GM19238 (cell line): ENCODE results near the gene ROCK2.
A peak's percentile ranks its signal among the peaks of the same experiment; 100 is the strongest.

ENCODE experiments used
- DNase-seq: peaks from one replicate; pipeline ENCODE4 v3.0.0; 2011; ENCODE audit warnings: low spot score; ENCODE audit not compliant: insufficient read length

The ROCK2 gene

GRCh38 chr2:11154923-11155380, 189.5 kb downstream of the ROCK2 start:
- peak; percentile 99 for DNase-seq

DNA sequence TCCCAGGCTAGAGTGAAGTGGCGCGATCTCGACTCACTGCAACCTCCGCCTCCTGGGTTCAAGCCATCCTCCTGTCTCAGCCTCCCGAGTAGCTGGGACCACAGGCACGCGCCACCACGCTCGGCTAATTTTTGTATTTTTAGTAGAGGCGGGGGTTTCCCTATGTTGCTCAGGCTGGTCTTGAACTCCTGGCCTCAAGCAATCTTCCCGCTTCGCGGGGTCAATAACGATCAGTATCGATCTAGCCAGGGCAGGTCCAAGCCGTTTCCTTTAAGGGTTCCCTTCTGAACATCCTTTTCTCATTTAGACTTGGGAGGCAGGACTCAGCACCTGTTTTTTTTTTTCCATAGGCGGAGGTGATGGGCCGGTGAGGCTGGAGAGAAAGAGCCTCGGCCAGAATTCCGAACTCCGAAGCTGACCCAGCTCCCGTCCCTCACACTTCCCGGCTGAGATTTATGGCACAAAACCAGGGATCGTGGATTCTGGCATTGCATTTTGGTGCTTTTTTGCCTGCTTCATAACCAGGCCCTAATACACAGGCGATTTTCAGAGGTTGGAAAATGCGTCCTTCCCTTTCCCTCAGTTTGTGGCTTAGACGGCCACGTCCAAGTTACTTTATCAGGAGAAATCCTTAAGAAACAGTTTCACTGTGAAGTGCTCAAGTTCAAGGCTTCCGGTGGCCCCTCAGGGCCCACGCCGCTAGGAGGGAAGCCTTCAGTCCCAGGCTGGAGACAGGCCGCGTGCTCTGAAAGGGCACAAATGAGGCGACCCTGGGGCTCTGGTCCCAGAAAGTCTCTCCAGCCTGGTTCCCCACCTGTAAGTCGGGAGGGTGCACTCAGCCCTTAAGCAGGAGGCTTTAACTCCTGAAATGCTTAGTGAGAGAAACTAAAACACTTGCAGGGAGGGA, 190.2 kb downstream of the ROCK2 start:
- no peak for DNase-seq

- DNase-seq, result no peak
Measured at GRCh38 chr2:11152591-11152990, 191.8 kb downstream of the ROCK2 start.

- DNase-seq, result no peak
Measured at GRCh38 chr2:11147263-11147662, 197.2 kb downstream of the ROCK2 start.

DNA sequence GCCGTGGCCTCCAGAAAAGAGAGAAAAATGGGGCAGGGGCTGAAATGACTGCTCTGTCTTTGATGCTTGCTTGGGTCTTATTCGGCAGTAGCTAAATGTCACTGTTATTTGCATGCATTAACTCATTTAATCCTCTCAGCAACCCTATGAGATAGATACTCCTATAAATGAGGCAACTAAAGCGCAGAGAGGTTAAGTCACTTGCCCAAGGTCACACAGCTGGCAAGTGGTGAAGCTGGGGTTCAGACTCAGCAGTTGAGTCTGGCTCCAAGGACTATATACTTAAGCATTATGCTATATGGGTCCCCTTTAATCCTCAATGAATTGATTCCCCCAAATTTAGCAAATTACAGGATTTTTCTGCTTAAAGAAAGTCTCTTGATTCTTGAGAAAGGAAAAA, 198.4 kb downstream of the ROCK2 start:
- DNase-seq, result no peak

GRCh38 chr2:11145350-11145749, 199.1 kb downstream of the ROCK2 start:
- DNase-seq, result no peak

DNA sequence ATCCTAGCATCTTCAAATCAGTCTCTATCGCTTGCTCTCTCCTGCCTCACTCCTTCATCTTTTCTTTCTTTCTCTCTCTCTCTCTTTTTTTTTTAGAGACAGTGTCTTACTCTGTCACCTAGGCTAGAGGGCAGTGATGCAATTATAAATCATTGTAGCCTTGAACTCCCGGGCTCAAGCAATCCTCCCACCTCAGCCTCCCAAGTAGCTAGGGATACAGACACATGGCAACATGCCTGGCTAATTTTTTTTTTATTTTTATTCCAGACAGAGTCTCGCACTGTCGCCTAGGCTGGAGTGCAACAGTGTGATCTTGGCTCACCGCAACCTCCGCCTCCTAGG, 199.7 kb downstream of the ROCK2 start:
- DNase-seq, result no peak

- DNase-seq, result no peak
Measured at GRCh38 chr2:11144077-11144737, 200.2 kb downstream of the ROCK2 start.

DNA sequence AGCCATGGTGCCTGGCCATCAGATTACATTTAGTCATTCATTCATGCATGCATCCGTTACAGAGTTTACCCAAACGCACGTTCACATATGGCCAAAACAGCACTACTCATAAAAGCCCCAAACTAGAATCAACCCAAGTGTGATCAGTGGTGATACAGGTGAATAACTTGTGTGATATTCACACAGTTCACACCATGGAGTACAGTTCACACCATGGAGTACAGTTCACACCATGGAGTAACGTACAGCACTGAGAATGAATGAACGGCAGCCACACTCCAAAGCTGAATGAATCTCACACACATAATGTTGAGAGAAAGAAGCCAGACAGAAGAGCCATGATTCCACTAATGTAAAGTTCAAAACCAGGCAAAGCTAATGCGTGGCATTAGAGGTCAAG, 201.4 kb downstream of the ROCK2 start:
- no peak for DNase-seq

DNA sequence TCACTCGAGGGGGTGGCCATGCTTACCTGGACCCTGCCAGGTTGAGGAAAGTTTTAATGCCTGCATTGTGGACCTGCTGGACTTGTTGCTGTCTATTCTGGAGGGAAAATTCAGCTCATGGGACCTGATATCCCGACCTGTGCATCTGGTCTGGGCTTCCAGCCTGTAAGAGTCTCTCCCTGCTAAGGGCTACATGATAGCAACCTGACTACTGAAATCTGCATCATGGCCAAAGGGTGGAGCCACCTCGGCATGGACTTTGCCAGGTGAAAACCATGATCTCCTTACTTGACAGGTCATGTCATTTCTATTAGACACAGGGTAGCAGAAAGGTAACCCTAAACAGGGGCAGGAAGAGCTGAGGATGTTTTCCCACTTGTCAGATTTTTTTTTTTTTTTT, 202.1 kb downstream of the ROCK2 start:
- no peak for DNase-seq

- no peak for DNase-seq
Measured at GRCh38 chr2:11141319-11141718, 203.1 kb downstream of the ROCK2 start.

DNA sequence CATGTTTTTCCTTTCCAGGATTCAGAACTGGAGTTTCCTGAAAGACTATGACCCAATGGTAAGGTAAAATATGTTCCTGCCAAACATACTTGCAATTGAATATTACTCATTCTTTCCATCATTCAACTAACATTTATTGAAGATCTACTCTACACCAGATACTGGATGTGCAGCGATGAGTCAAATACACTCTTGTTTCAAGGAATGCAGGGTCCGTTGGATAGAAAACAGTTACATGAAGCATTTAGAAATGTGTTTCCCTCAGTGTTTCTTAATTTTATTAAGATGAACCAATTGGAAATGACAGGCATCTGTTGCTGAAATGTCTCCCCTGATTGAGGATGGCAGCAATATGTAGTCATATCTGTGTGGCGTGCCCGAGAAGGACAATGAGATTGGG, 203.9 kb downstream of the ROCK2 start:
- DNase-seq, result no peak

DNA sequence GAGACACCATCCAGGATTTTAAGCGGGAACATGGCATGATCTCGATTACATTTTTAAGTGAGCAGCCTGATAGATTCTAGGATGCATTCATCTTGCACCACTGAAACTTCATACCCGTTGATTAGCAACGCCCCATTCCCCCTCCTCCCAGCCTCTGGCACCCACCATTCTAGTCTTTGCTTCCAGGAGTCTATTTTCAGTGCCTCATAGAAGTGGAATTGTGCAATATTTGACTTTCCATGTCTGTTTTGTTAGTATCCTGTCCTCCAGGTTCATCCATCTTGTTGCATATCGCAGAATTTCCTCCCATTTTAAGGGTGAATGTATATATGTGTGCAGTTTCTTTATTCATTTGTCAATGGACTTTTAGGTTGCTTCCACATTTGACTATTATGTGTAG, 210.1 kb downstream of the ROCK2 start:
- no peak for DNase-seq

GRCh38 chr2:11133936-11134320, 210.5 kb downstream of the ROCK2 start:
- DNase-seq, result no peak

DNA sequence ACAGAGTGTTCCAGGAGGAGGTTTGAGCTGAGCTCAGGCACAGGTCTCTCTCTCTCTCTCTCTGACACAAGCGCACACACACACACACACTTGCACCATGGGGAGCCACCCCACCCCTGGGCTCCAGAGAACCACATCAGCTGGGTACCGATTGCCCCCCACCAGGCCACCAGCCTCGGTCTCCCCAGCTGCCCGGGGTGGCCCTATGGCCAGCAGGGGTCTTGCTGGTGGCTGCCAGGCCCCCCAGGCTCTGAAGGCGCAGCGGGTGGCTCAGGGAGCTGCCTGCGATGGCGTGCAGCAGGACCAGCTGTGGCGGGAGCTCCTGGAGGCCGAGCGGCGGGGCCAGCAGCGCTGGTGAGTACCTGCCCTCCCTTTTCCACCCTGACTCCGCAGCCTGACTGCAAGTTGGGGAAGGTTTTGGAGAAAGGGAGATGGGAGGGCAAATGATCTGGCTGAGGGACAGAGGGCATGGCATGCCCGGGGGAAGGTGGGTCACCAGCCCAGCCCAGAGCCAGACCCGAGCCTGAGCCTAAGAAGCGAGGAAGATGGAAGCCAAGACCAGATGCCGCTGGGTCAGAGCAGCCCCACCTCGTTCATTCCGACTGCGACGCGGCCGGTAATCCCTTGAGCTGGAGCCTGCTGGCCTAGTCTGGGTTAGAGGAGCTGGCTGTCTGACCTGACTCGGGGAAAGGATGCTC, 211.0 kb downstream of the ROCK2 start:
- no peak for DNase-seq

DNA sequence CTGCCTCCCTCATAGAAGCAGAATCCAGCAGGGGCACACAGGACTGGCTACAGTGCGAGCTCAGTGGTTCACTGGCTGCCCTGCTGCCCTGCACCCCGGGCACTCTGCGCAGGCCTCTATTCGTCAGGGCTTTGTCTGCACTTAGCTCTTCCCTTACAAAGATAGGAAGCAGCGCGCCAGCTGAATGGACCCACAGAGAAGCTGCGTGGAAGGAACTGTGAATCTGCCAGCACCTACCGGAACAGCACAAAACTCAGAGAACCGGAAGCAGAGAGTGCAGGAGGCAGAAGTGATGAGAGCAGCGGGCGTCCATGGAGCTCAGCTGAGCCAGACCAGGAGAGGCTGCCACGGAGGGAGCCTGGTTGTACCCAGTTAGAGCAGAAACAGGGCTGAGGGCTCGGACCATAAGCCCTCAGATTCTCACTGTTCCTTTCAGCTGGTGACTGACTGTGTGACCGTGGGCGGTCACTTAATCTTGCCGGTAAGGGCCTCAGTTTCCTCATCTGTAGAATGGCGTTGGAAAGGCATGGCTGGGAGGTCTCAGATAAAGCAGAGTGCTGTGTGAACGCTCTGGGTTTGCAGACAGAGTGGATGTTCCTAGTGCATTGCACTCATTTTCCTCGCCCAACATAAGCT, 212.3 kb downstream of the ROCK2 start:
- DNase-seq, result no peak

DNA sequence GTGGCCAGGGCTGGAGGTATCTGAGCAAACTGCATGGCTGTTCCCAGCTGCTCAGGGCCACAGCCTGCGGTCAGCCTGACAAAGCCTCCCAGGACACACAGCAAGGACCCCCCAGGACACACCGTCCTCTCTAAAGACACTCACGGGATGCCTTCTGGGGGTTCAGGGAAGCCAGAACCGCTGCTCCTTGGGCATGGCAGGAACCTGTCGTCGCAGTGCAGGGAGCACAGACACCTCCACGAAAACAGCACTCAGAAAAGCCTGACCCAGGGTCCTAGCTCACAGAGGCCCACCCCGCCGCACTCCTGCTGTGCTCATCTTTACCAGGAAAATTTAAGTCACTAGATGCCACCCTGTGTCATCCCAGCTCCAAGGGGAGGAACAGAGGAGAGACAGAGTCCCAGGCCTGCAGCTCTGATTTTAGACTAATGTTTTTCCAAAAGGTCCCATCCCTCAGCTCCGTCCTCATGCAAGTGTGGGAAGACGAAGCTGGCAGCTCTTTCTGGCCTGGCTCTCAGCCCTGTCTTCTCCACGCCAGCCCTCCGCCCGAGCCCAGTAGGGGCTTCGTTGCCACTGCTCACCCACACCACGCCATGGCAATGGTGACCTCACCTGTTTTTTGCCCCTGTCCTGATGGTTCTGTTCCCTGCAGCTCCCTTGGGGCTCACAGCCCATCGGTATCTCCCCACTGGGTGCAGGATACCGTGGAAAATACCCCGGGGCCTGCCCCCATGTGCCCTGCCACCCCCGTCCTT, 213.1 kb downstream of the ROCK2 start:
- DNase-seq, result no peak
